ENCODE results near the gene CDH5. TPM values are rescaled to one million over a fixed set of nuclear protein-coding genes. Genes with fewer than 3 reads are reported as not detected.

Gene CDH5
- total RNA-seq, 1 experiment from 2014 or later: 0.25 TPM

DNA sequence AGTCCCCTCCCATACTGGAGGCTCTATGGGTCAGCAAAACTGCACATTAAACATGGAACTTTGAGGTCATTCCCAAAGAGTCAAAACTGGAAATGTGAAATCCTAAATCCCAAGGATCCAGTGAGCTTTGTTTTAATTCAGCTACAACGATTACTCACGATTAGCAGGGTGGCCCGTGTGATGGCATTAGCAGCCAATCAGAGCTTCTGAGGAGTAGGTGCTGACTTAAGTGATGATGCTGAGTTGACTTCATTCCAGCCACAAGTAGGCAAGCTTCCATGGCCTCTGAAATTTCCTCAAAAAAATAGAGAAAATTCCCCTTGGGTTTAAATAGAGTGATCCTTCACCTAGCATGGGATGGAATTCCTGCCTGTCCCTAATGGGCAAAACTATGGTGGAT is 32.5 kb downstream of the CDH5 start:
- H3K27ac Mint-ChIP-seq (ENCODE audit: unreplicated experiment): no peak overlapping the region
- H3K9me3 ChIP-seq: no peaks in the 10 kb centered on the region
- H3K4me1 Mint-ChIP-seq (ENCODE audit: low read depth, unreplicated experiment): no peaks in the 10 kb centered on the region
- no peak for DNase-seq
- no peaks in the 10 kb centered on the region for H3K9me3 Mint-ChIP-seq (ENCODE audit: unreplicated experiment)
- no peaks in the 10 kb centered on the region for H3K36me3 Mint-ChIP-seq (ENCODE audit: insufficient read depth, unreplicated experiment)
- H3K4me1 ChIP-seq: no peaks in the 10 kb centered on the region
- no peaks in the 10 kb centered on the region for H3K36me3 ChIP-seq (ENCODE audit: control insufficient read depth, insufficient read depth, low read length)
- no TSS peak for BruUV-seq (replicated peaks)
- CTCF ChIA-PET: interaction anchor here (0.6 kb wide), 2 partner anchors 45 to 250 kb away, joined by 3 read pairs; no protein-coding TSS in a partner anchor
- intact Hi-C loops (cut with micrococcal nuclease; ENCODE audit: unreplicated experiment): no loop called here
- no peak overlapping the region for H3K4me3 Mint-ChIP-seq (ENCODE audit: unreplicated experiment)
- H3K4me3 ChIP-seq (ENCODE audit: low read depth, low read length): no peak overlapping the region
- POLR2A ChIA-PET: no interaction called here
- TF ChIP-seq, protein P1, sequence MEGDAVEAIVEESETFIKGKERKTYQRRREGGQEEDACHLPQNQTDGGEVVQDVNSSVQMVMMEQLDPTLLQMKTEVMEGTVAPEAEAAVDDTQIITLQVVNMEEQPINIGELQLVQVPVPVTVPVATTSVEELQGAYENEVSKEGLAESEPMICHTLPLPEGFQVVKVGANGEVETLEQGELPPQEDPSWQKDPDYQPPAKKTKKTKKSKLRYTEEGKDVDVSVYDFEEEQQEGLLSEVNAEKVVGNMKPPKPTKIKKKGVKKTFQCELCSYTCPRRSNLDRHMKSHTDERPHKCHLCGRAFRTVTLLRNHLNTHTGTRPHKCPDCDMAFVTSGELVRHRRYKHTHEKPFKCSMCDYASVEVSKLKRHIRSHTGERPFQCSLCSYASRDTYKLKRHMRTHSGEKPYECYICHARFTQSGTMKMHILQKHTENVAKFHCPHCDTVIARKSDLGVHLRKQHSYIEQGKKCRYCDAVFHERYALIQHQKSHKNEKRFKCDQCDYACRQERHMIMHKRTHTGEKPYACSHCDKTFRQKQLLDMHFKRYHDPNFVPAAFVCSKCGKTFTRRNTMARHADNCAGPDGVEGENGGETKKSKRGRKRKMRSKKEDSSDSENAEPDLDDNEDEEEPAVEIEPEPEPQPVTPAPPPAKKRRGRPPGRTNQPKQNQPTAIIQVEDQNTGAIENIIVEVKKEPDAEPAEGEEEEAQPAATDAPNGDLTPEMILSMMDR (IDR thresholded peaks at IDR 0.05; ENCODE audit: insufficient read depth in 1 of 2, low read depth in 1 of 2, low read length in 1 of 2, severe bottlenecking in 1 of 2, unreplicated experiment in 1 of 2): no peak
- peaks cover 10% of the 10 kb centered on the region for H3K27me3 Mint-ChIP-seq (ENCODE audit: insufficient read depth, unreplicated experiment)
- H3K27me3 ChIP-seq (replicated peaks; ENCODE audit: control insufficient read depth, insufficient read depth, low read length): no peaks in the 10 kb centered on the region

DNA sequence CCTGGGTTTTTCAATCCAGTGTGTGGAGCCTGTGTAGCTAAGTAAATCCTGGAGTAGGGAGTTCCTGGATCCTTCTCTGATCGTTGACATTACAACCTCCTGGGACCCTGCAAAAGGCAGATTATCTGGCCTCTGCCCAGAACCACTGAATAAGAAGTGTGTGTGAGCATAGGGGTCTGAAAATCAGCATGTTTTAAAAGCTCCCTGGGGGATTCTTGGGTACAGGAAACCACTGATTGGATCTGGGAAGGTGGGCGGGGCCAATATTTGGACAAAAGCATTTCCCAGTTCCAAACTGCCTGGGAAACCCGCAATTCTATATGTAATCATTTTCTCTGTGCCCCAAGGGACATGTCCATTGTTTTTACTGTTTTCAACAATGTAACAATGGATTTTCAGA is 33.4 kb downstream of the CDH5 start:
- intact Hi-C loops (cut with micrococcal nuclease; ENCODE audit: unreplicated experiment): no loop called here
- TF ChIP-seq, protein P1 (IDR thresholded peaks at IDR 0.05; ENCODE audit: insufficient read depth in 1 of 2, low read depth in 1 of 2, low read length in 1 of 2, severe bottlenecking in 1 of 2, unreplicated experiment in 1 of 2): no peak
- BruUV-seq (replicated peaks): no TSS peak
- Mint-ChIP-seq H3K27ac (ENCODE audit: unreplicated experiment) (no peak overlapping the region), H3K4me1 (ENCODE audit: low read depth, unreplicated experiment) (no peaks in the 10 kb centered on the region), H3K9me3 (ENCODE audit: unreplicated experiment) (no peaks in the 10 kb centered on the region), H3K36me3 (ENCODE audit: insufficient read depth, unreplicated experiment) (no peaks in the 10 kb centered on the region), H3K4me3 (ENCODE audit: unreplicated experiment) (no peak overlapping the region), H3K27me3 (ENCODE audit: insufficient read depth, unreplicated experiment) (peaks cover 10% of the 10 kb centered on the region)
- Histone ChIP-seq H3K4me3 (ENCODE audit: low read depth, low read length) (no peak overlapping the region), H3K27me3 (replicated peaks; ENCODE audit: control insufficient read depth, insufficient read depth, low read length) (no peaks in the 10 kb centered on the region), H3K36me3 (ENCODE audit: control insufficient read depth, insufficient read depth, low read length) (no peaks in the 10 kb centered on the region), H3K9me3 (peaks cover 1% of the 10 kb centered on the region; the same call in 1 of the 2 replicates), H3K4me1 (no peaks in the 10 kb centered on the region)
- ChIA-PET POLR2A (no interaction called here), CTCF (no interaction called here)
- DNase-seq: no peak

DNA sequence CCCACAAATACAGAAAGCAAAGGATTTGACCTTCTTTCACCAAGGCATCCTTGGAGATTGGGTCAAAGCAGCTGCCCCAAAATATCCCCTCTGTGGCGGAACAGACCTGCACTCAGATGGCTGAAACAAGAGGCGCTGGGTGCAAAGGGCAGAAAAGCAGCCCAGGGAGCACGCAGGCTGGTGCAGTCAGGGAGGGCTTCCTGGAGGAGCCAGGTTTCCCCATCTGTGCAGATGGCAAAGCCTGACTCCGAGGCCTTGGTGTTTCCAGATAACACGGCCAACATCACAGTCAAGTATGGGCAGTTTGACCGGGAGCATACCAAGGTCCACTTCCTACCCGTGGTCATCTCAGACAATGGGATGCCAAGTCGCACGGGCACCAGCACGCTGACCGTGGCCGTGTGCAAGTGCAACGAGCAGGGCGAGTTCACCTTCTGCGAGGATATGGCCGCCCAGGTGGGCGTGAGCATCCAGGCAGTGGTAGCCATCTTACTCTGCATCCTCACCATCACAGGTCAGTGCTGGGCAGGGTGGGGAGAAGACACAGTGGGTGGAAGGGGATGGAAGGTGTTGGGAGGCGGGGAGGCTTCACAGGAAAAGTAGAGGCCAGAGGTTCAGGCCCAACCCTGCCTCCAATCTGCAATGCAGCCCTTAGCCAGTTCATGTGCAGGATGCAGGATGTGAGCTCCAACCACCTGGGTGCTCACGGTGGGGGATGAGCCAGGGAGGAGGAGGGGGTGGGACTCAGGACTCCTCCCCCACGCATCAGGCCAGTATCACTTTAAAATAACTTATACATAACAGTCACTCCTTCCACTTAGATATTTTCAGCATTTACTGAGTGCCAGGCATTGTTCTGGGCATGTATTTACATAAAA is 34.3 kb downstream of the CDH5 start:
- H3K4me1 Mint-ChIP-seq (ENCODE audit: low read depth, unreplicated experiment): no peaks in the 10 kb centered on the region

More for the DNA sequence above, 34.3 kb downstream of the CDH5 start:
- BruUV-seq (replicated peaks): no TSS peak
- no peaks in the 10 kb centered on the region for H3K36me3 ChIP-seq (ENCODE audit: control insufficient read depth, insufficient read depth, low read length)
- TF ChIP-seq, protein P1 (IDR thresholded peaks at IDR 0.05; ENCODE audit: insufficient read depth in 1 of 2, low read depth in 1 of 2, low read length in 1 of 2, severe bottlenecking in 1 of 2, unreplicated experiment in 1 of 2): no peak
- DNase-seq: no peak
- H3K4me3 ChIP-seq (ENCODE audit: low read depth, low read length): no peak overlapping the region
- POLR2A ChIA-PET: no interaction called here
- no peaks in the 10 kb centered on the region for H3K4me1 ChIP-seq
- H3K27me3 ChIP-seq (replicated peaks; ENCODE audit: control insufficient read depth, insufficient read depth, low read length): no peaks in the 10 kb centered on the region
- intact Hi-C loops (cut with micrococcal nuclease; ENCODE audit: unreplicated experiment): no loop called here
- H3K27ac Mint-ChIP-seq (ENCODE audit: unreplicated experiment): no peak overlapping the region
- no peak overlapping the region for H3K4me3 Mint-ChIP-seq (ENCODE audit: unreplicated experiment)
- CTCF ChIA-PET: no interaction called here
- peaks cover 8% of the 10 kb centered on the region for H3K27me3 Mint-ChIP-seq (ENCODE audit: insufficient read depth, unreplicated experiment)
- H3K9me3 ChIP-seq: peaks cover 4% of the 10 kb centered on the region; the same call in 1 of the 2 replicates
- H3K9me3 Mint-ChIP-seq (ENCODE audit: unreplicated experiment): no peaks in the 10 kb centered on the region
- H3K36me3 Mint-ChIP-seq (ENCODE audit: insufficient read depth, unreplicated experiment): no peaks in the 10 kb centered on the region
